ENCODE results near the gene PRSS38. TPM values are rescaled to one million over a fixed set of nuclear protein-coding genes. Genes with fewer than 3 reads are reported as not detected.

The PRSS38 gene
- total RNA-seq, 1 donor from 2014 or later: not detected

DNA sequence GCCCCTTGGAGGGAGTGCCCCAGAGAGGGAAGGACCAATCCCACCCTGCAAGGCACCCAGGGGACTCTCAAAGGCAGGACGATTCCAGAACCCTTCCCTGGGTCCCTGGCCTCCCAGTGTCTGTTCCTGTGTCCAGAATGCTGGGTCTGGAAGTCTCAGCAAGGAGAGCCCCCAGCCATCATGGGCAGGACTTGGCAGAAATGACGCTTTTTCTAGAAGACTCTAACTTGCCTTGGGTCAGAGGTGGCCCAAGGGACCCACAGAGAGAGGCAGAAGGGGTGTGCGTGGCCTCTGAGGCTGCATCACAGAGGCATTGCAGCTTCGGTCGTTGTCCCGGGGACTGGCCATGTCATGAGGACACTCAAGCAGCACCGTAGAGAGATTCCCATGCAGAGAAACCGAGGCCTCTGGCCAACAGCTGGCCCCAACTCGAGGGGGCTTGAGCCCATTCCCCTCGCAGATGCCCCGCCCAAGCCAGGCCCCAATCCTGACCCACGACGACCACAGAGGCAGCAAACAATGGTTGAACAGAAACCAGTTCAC is 74.5 kb downstream of the PRSS38 start:
- H3K27ac ChIP-seq (ENCODE audit: low read depth, low read length): no peak overlapping the region
- peaks cover 8 to 11% (median 11%) of the 10 kb centered on the region in 3 donors for H3K4me1 ChIP-seq (ENCODE audit: control insufficient read depth in 3 of 3, insufficient read depth in 3 of 3, low read length in 3 of 3)
- H3K36me3 ChIP-seq (ENCODE audit: control insufficient read depth in 3 of 3, insufficient read depth in 3 of 3, low read length in 3 of 3): no peaks in the 10 kb centered on the region
- no peak overlapping the region for H3K9ac ChIP-seq (ENCODE audit: low read depth in 1 of 3, low read length in 3 of 3)
- H3K27me3 ChIP-seq (ENCODE audit: control insufficient read depth in 3 of 3, insufficient read depth in 3 of 3, low read length in 3 of 3): peaks cover 0 to 10% (median 5%) of the 10 kb centered on the region in 3 donors
- H3K4me3 ChIP-seq (ENCODE audit: low read length in 3 of 3): no peak overlapping the region
- no peaks in the 10 kb centered on the region for H3K9me3 ChIP-seq (ENCODE audit: control insufficient read depth in 3 of 3, low read length in 3 of 3)

DNA sequence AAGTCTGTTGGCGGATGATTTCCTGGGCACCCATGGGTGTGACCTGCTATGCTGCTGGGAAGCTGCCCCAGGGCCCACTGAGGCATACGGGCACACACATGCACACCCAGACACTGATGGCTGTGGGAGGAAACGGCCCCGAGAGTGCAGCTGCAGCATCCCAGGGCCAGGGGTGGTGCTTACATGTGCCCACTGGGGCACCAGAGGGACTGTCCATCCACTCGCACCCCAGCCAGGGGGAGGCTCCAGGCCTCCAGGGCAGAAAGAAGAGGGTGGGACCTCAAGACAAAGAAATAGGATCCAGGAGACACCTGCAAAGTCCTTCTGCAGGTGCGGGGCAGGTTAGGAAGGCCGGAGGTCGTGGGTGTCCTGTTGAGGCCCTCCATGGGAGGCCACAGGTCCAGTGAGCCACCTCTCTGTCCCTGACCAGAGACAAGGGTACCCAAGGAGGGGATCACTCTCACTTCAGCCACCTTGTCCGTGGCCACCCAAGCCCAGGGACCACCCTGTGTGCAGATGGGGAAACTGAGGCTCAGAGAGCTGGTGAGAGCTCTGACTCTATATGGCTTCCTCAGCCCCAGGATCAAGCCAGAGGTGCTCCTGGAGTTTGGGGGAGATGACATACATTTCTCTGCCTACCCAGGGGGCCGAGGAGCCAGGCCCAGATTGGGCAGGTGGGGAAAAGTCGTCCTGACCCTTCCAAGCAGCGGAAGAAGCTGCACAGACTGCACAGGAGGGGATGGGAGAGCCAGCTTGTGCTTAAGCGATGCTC is 75.2 kb downstream of the PRSS38 start:
- Histone ChIP-seq H3K4me3 (ENCODE audit: low read length in 3 of 3) (no peak overlapping the region), H3K27ac (ENCODE audit: low read depth, low read length) (no peak overlapping the region), H3K4me1 (ENCODE audit: control insufficient read depth in 3 of 3, insufficient read depth in 3 of 3, low read length in 3 of 3) (peaks cover 6 to 7% (median 6%) of the 10 kb centered on the region in 3 donors), H3K9me3 (ENCODE audit: control insufficient read depth in 3 of 3, low read length in 3 of 3) (no peaks in the 10 kb centered on the region), H3K36me3 (ENCODE audit: control insufficient read depth in 3 of 3, insufficient read depth in 3 of 3, low read length in 3 of 3) (no peaks in the 10 kb centered on the region), H3K27me3 (ENCODE audit: control insufficient read depth in 3 of 3, insufficient read depth in 3 of 3, low read length in 3 of 3) (peaks cover 0 to 6% (median 4%) of the 10 kb centered on the region in 3 donors), H3K9ac (ENCODE audit: low read depth in 1 of 3, low read length in 3 of 3) (no peak overlapping the region)

DNA sequence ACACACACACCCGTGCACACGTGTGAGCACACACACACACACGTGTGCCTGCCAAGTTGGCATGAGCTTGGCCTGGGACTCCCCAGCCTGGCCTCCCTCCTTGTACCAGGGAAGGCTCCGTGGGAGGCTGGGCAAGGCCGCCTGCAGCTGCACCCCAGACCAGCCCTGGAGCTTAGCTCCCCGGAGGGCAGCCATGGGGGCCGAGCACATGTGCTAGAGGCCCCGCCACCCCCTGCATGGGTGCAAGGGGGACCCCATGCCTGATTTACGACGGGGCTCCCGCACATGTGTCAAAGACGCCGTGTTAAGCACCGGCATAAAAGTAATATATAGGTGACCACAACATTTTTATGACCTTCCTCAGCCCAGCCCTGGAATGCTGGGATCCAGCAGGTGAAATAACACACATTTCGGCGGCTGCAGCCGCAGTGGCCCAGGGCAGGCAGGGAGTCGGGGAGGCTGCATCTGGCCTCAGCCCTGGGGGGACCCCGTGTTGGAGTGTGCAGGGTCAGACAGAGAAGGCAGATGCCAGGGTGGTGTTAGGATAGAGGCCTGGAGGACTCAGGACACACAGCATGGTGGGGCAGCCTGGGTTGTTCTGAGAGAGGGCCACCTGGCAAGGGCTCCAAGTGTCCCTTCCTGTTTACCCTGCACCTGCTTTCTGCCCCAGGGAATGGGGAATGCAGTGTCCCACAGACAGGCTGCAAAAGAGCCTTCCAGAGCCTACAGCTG is 75.9 kb downstream of the PRSS38 start:
- H3K4me1 ChIP-seq (ENCODE audit: control insufficient read depth in 3 of 3, insufficient read depth in 3 of 3, low read length in 3 of 3): no peaks in the 10 kb centered on the region
- H3K36me3 ChIP-seq (ENCODE audit: control insufficient read depth in 3 of 3, insufficient read depth in 3 of 3, low read length in 3 of 3): no peaks in the 10 kb centered on the region
- no peaks in the 10 kb centered on the region for H3K9me3 ChIP-seq (ENCODE audit: control insufficient read depth in 3 of 3, low read length in 3 of 3)
- H3K9ac ChIP-seq (ENCODE audit: low read depth in 1 of 3, low read length in 3 of 3): no peak overlapping the region
- H3K4me3 ChIP-seq (ENCODE audit: low read length in 3 of 3): no peak overlapping the region
- no peaks in the 10 kb centered on the region for H3K27me3 ChIP-seq (ENCODE audit: control insufficient read depth in 3 of 3, insufficient read depth in 3 of 3, low read length in 3 of 3)
- H3K27ac ChIP-seq (ENCODE audit: low read depth, low read length): no peak overlapping the region

DNA sequence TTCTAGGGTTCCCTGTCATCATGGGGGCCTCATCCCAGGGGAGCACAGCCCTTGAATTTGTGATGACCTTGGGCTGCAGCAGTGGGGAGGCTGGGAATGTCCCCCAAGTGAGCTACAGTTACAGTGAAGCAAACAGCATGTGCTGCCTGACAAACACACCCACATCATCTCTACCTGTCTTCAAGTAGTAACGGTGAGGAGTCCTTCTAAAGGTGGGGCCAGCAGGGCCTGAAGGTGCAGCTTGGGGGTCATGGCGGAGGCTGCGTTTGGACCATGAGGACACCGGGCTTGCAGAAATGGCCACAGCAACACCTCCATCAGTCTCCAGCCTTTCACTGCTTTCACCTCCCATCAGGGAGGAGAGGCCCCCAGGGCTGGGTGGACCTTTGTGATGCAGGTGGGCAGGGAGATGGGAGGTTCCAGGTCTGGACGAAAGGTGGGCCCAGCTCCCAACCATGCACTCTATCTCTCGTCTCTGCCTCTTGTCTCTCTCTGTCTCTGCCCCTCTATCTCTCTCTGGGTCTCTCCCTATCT is 76.5 kb downstream of the PRSS38 start:
- Histone ChIP-seq H3K4me3 (ENCODE audit: low read length in 3 of 3) (no peak overlapping the region), H3K27ac (ENCODE audit: low read depth, low read length) (no peak overlapping the region), H3K9me3 (ENCODE audit: control insufficient read depth in 3 of 3, low read length in 3 of 3) (no peaks in the 10 kb centered on the region), H3K27me3 (ENCODE audit: control insufficient read depth in 3 of 3, insufficient read depth in 3 of 3, low read length in 3 of 3) (no peaks in the 10 kb centered on the region), H3K36me3 (ENCODE audit: control insufficient read depth in 3 of 3, insufficient read depth in 3 of 3, low read length in 3 of 3) (no peaks in the 10 kb centered on the region), H3K9ac (ENCODE audit: low read depth in 1 of 3, low read length in 3 of 3) (no peak overlapping the region), H3K4me1 (ENCODE audit: control insufficient read depth in 3 of 3, insufficient read depth in 3 of 3, low read length in 3 of 3) (no peaks in the 10 kb centered on the region)

DNA sequence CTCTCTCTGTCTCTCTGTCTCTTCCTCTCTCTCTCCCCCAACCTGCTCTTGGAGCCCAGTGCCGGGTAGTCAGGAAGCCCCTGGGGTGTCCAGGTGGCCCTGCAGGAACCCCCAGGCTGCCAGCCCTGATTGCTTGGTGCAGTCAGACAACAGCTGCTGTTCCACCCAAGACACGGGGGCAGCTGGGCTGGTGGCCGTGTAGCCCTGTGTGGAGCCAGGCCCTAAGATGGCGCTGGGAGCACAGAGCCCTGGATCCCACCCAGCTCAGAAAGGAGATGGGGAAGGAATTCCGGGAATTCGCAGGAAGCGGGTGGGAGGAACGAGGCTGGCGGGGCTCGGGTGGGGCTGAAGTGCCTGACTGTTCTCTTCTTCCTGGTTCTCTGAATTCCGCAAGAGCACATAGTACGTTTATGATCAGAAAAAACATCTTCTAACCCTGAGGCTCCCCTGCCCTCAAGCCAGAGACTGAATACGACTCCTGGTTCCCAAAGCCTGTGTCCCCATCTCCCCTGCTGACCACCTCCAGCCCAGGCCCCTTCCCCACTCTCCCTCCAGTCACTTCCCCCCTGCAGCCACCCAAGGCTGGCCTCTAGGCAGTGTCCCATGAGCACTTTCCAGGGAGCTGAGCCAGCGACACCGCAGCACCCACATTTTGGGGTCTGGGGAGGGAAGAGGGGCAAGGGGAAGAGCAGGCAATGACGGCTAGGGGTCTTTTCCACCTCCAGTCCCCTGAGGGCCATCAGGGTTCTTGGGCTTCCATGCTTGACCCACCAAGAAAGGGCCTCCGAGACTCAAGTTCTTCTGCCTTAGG is 77.2 kb downstream of the PRSS38 start:
- no peaks in the 10 kb centered on the region for H3K27me3 ChIP-seq (ENCODE audit: control insufficient read depth in 3 of 3, insufficient read depth in 3 of 3, low read length in 3 of 3)
- no peak overlapping the region for H3K27ac ChIP-seq (ENCODE audit: low read depth, low read length)
- no peak overlapping the region for H3K4me3 ChIP-seq (ENCODE audit: low read length in 3 of 3)
- H3K9me3 ChIP-seq (ENCODE audit: control insufficient read depth in 3 of 3, low read length in 3 of 3): no peaks in the 10 kb centered on the region
- no peaks in the 10 kb centered on the region for H3K36me3 ChIP-seq (ENCODE audit: control insufficient read depth in 3 of 3, insufficient read depth in 3 of 3, low read length in 3 of 3)
- H3K4me1 ChIP-seq (ENCODE audit: control insufficient read depth in 3 of 3, insufficient read depth in 3 of 3, low read length in 3 of 3): no peaks in the 10 kb centered on the region
- no peak overlapping the region for H3K9ac ChIP-seq (ENCODE audit: low read depth in 1 of 3, low read length in 3 of 3)

DNA sequence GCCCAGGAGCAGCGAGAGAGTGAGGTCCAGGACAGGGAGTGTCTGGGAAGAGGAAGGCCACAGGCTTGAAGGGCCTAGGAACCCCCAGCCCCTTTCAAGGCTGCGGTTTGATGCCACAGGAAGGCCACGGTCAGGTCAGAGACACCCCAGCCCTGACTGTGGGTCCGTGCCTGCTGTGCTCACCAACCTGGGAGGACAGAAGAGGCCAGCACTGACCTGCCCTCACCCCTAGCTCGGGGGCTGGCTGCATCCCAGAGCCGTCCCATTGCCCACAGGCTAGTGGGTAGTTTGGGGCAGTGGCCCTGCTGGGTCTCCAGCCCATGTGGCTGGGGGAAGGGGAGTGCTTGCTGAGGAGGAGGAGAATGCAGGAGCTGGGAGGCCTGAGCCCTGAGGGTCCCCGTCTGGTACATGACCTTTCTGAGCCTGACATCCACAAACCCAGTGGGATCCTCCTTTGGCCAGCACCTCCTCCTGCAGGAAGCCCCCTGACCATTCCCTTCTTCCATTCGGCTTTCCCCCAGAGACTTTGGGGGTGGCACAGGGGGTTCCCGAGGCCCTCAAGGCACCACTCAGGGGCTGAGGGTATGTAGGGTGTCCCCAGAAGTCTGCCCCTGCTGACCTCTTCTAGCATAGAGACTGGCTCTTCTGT is 77.9 kb downstream of the PRSS38 start:
- Histone ChIP-seq H3K36me3 (ENCODE audit: control insufficient read depth in 3 of 3, insufficient read depth in 3 of 3, low read length in 3 of 3) (no peaks in the 10 kb centered on the region), H3K9ac (ENCODE audit: low read depth in 1 of 3, low read length in 3 of 3) (no peak overlapping the region), H3K9me3 (ENCODE audit: control insufficient read depth in 3 of 3, low read length in 3 of 3) (no peaks in the 10 kb centered on the region), H3K4me1 (ENCODE audit: control insufficient read depth in 3 of 3, insufficient read depth in 3 of 3, low read length in 3 of 3) (no peaks in the 10 kb centered on the region), H3K27me3 (ENCODE audit: control insufficient read depth in 3 of 3, insufficient read depth in 3 of 3, low read length in 3 of 3) (no peaks in the 10 kb centered on the region), H3K4me3 (ENCODE audit: low read length in 3 of 3) (no peak overlapping the region), H3K27ac (ENCODE audit: low read depth, low read length) (no peak overlapping the region)

DNA sequence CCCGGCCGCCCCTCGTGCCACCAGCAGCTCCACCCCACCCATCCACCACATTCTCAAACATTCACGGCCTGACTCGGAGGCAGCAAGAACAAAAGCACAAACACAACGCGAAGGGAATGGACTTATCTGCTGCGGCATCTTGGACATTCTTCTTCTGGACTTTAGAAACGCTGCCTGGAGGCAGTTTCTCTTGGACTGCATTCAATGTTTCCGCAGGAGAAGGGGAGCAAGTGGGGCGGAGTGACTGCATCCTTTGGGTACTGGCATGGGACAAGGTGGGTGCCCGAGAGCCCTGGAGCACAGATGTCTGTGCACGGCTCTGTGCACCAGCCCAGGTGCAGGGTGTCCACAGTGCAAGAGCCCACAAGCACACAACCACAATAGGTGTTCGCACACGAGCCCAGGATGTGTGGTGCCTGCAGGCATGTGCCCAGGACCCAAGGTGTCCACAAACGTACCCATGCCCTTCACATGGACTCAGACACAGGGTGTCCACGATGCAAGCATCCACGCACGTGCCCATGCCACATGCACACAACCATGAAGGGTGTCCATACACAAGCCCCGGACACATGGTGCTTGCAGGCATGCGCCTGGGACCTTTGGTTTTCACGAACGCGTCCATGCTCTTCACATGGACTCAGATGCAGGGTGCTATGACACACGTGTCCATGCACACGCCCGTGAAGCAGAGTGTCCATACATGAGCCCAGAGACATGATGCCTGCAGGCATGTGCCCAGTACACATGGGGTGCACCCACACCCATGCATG is 78.7 kb downstream of the PRSS38 start:
- H3K36me3 ChIP-seq (ENCODE audit: control insufficient read depth in 3 of 3, insufficient read depth in 3 of 3, low read length in 3 of 3): no peaks in the 10 kb centered on the region
- no peak overlapping the region for H3K27ac ChIP-seq (ENCODE audit: low read depth, low read length)
- H3K9ac ChIP-seq (ENCODE audit: low read depth in 1 of 3, low read length in 3 of 3): no peak overlapping the region
- H3K27me3 ChIP-seq (ENCODE audit: control insufficient read depth in 3 of 3, insufficient read depth in 3 of 3, low read length in 3 of 3): no peaks in the 10 kb centered on the region
- H3K4me1 ChIP-seq (ENCODE audit: control insufficient read depth in 3 of 3, insufficient read depth in 3 of 3, low read length in 3 of 3): no peaks in the 10 kb centered on the region
- H3K9me3 ChIP-seq (ENCODE audit: control insufficient read depth in 3 of 3, low read length in 3 of 3): no peaks in the 10 kb centered on the region
- H3K4me3 ChIP-seq (ENCODE audit: low read length in 3 of 3): no peak overlapping the region

DNA sequence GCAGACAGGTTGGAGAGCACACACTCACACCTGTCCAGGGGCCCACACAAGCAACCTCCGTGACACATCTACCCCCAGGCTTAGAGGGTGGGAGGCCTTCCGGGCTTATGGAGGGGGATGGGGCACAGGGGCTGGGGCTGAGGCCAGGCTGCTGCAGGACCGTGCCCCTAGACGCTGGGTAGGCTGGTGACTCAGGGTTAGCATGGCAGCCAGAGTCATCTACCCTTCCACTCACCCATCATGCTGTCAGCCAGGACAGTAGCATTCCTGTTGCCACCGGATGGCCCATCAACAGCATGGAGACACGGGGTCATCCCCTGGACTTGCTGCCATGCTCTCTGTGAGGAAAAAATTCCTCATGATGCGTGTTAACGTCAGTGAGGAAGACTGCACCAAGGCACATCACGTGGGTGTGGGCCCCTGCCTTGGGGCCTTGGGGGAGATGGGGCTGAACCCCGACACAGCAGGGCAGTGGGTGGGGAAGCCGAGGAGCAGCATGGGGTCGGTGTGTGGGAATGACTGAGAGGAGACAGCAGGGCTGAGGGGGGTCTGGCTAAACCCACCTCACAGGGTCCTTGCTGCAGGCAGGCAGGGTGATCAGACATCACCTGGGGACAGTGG is 79.5 kb downstream of the PRSS38 start:
- no peaks in the 10 kb centered on the region for H3K4me1 ChIP-seq (ENCODE audit: control insufficient read depth in 3 of 3, insufficient read depth in 3 of 3, low read length in 3 of 3)
- no peaks in the 10 kb centered on the region for H3K9me3 ChIP-seq (ENCODE audit: control insufficient read depth in 3 of 3, low read length in 3 of 3)
- no peak overlapping the region for H3K4me3 ChIP-seq (ENCODE audit: low read length in 3 of 3)
- no peak overlapping the region for H3K9ac ChIP-seq (ENCODE audit: low read depth in 1 of 3, low read length in 3 of 3)
- H3K36me3 ChIP-seq (ENCODE audit: control insufficient read depth in 3 of 3, insufficient read depth in 3 of 3, low read length in 3 of 3): no peaks in the 10 kb centered on the region
- H3K27me3 ChIP-seq (ENCODE audit: control insufficient read depth in 3 of 3, insufficient read depth in 3 of 3, low read length in 3 of 3): no peaks in the 10 kb centered on the region
- H3K27ac ChIP-seq (ENCODE audit: low read depth, low read length): no peak overlapping the region
